HuH-7 (cell line): ENCODE results near the gene SPECC1.
"Not testable (repeated sequence)": the region's sequence is repeated elsewhere in the genome, so short reads cannot be mapped to it uniquely, and the experiment has no call there.

Source experiments
- DNase-seq: peaks from one replicate; pipeline ENCODE4 v3.0.0; 2011; ENCODE audit warnings: low spot score

The SPECC1 gene

DNA sequence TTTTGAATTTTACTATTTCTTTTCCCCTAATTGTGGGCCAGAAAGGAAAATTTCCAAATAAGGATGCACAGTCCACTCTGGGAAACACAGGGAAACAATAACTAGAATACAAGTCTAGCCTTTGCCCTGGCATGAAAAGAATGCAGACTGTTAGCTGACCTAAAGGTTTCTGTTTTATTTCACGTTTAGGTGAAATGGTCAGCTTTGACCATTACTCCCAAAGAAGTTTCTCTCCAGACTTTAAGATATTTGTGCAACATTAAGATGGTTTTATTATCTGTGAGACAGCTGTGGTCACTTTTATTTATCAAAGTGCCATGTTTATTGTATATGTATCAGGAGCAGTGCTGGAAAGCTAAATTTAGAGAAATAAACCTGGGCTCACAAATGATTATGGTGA, 163.9 kb downstream of the SPECC1 start:
- DNase-seq: no peak

DNA sequence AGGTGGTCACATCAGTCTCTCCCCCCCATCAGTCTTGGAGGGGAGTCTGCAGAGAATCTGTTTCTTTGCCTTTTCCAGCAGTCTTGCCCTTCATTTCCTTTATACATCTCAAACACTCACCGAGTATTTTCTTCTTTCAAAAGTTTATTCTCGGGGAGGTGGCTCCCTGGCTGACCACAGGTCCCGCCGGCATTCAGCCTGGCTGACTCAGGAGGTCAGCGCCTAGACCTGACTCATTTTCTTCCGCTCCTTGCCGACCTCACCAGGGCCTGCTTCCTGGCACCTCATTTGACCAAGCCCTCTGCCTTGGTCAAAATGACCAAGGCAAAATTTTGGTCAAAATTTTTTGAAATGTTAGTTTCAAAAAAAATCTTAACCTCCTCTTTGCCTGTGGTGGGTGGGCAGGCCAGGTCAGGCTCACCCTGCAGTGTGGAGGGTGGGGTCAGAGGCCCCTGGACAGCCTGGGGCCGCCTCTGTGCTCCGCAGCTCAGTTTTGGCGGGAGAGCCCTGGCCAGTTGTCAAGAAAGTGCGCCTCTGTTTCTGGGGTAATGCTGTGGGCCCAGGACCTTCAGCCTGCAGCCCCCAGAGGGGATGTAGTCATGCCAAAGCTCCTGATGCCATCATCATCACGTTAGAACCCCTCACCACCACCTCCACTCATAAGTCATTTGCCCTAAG, 165.6 kb downstream of the SPECC1 start:
- no peak for DNase-seq

DNA sequence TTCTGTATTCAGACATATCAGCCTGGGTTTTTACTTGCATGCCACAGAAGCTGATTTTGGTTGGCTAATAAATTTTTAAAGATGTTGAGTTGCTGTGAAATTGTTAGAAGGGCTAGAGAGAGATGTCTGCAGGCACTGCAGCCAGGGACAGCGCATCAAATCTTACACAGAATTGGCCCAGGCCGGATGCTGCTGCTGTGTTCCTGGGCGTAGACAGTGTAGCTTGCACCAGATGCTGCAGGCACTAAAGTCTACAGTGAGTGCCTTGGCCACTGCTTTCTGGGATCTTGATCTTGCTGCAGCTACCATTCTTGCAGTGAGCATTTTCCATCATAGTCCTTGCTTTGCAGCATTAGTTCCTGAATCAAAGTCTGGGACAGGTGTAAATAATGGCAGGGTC, 169.9 kb downstream of the SPECC1 start:
- no peak for DNase-seq

DNA sequence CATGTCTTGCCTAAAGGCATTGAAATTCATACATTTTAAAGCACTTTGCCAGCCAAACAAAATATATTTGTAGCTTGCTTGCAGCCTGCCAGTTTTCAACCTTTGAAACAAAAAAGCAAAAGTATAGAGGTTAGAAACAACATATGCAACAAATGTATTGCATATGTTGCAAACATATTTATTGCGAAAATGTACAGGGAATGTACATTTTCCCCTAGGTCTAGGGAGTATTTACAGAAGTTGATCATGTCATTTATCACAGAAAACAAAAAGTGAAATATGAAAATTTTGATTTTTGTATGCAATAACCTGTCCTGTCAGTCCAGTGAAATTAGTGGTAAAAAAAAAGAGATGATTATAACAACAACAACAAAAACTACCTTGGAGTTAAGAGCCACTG, 171.5 kb downstream of the SPECC1 start:
- DNase-seq: no peak

DNA sequence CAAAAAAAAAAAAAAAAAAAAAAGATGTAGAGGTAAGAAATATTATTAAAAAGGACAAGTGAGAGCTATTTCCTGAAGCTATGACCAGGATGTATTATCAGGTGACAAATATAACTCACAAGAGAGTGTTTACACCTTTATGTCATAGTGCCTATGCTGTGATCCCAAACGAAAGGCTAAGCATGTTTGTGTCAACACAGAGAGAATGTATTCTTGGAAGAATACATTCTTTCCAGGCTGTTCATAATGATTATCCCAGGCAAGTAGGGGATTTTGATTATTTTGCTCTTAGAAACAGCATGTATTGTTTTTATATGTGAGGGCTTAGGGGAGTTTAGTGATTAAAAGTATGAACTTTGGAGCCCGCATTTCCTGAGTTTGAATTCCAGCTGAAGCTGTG, 175.0 kb downstream of the SPECC1 start:
- DNase-seq: no peak

DNA sequence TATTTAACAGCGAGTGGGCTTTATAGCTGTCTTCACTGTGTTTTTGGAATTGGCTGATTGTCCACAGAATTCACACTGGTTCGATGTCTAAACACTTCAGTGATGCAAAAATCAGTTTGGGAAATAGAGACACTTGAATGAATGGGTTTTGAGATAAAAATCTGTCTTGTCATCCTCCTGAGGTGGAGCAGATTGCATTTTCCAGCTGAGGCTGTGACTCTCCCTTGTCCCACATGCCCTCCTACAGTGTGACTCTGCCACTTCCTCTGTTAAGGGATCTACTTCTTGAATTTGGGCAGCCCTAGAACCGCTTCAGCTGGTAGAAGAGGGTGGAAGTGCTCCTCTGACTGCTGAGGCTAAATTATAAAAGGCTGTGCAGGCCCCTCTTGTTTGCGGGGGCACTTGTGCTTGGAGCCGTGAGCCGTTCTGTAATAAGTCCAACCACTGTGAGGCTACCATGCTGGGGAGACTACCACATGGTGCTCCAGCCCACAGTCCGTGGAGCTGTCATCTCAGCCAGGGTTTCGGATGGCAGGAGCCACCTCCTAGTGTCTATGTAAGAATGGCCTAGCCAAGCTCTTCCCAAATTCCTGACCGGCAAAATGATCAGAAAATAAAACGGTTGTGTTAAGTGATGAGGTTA, 175.9 kb downstream of the SPECC1 start:
- DNase-seq: no peak

DNA sequence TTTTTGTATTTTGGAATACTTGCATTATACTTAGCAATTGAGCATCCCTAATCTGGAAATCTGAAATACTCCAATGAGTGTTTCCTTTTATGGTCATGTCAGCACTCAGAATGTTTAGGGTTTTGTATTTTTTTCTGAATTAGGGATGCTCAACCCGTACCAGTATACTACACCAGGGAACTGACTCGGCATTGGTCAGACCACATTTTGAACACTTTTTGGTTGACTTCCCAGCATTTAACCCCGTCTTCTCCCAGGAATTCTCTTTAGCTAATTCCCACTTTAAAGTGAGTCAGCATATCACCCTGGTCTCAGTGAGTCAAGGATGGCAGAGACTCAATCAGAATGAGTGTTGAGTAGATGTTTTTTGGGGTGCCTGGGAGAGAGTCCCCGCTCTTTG, 177.9 kb downstream of the SPECC1 start:
- DNase-seq: no peak

DNA sequence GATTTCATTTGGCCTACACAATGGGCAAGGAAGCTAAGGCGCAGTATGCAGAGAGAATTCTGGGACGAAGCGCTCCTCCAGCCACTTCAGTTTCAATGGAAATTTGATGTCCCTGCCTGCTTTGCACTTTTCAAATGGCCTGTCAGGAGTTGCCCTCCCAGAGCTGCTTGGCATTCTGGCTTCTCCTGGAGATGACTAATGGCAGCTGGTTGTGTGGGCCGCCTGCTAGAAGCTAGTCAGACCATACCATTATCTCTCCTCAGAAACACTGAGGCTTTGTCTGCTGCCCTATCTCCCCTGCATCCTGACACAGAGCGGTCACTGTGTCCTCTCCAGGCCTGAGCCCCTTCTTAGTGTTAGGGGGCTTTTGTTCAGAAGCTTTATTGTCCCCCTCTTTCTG, 180.1 kb downstream of the SPECC1 start:
- no peak for DNase-seq

DNA sequence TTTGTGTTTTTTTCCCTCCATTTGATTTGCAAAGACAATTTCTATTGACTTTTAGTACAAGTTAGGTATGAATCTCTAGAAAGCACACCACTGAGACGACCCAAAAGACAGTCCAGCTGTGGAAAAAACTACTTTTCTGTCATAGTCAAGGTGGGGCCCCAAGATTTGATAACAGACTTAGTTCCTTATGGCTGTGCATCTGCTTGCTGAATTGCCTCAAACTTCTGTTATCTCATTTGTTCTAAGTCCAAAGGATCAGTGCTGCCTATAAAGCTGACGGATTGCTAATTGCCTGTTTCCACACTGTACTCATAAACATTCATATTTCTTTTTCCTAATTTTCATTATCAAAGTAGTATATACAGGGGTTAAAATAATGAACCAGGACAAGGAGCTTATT, 180.8 kb downstream of the SPECC1 start:
- no peak for DNase-seq

DNA sequence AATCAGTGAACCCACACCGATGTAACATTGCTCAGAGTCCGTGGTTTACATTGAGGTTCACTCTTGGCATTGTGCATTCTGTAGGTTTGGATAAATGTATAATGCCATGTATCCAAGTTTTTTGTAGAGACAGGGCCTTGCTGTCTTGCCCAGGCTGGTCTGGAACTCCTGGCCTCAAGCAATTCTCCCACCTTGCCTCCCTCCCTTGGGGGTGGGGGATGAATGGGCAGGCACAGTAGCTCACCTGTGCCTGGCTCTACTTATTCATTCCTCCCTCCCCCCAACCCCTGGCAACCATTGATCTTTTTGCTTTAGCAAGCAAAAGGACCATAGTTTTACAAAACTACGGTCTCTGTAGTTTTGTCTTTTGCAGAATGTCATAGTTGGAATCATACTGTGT, 181.4 kb downstream of the SPECC1 start:
- no peak for DNase-seq

DNA sequence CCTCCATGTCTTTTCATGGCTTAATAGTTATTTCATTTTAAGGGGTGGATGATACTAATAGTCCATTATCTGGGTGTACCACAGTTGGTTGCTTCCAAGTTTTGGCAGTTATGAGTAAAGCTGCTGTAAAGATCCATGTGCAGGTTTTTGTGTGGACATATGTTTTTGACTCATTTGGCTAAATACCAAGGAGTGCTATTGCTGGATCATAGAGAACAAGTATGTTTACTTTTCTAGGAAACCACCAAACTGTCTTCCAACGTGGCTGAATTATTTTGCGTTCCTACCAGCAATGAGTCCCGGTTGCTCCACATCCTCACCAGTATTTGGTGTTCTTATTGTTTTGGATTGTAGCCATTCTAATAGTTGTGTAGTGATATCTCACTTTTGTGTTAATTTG, 181.9 kb downstream of the SPECC1 start:
- DNase-seq: no peak

DNA sequence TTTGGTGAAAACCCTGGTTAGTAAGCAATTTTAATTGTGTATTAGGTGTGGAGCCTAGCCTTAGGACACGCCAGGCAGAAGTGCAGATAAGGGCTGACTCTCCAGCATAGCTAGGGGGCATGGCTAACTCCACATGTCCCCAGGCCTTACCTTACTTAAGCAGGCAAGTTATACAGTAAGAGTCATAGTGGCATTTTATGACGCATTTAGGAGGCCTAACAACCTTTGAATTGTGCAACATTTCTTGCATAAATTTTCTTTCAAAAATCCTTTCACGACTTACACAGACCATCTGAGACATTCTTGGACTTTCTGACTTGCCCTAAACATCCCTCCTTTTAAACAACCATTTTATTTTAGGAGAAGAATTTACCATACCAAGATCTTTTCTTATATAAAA, 187.1 kb downstream of the SPECC1 start:
- not testable (repeated sequence) for DNase-seq

DNA sequence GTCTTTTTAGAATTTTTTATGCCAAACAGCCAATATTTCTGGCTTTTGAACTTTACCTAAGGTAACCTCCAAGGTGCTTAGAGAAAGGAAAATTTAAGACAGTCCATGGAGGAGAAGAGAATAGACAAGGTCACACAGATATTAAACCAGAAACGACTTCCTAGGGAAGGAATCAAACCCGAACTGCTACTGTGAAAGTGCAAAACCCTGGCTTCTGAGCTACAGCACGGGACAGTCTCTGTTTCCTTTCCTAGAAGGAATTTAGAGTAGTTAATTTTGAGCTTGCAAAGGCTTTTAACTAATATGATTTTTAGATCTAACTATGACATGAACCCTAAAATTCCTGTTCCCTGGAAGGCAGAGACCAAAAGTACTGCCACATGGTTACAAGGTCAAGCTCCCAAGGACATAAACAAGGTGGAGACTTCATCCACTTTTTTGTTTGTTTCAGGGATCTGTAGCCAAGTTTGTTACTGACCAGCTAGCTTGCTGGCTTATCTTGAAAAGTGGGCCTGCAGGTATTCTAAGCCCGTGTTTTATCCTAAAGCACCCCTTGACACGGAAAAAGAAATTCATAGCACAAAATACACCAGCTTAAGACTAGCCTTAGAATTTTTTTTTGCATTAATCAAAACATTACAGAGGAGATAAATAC, 188.2 kb downstream of the SPECC1 start:
- no peak for DNase-seq

DNA sequence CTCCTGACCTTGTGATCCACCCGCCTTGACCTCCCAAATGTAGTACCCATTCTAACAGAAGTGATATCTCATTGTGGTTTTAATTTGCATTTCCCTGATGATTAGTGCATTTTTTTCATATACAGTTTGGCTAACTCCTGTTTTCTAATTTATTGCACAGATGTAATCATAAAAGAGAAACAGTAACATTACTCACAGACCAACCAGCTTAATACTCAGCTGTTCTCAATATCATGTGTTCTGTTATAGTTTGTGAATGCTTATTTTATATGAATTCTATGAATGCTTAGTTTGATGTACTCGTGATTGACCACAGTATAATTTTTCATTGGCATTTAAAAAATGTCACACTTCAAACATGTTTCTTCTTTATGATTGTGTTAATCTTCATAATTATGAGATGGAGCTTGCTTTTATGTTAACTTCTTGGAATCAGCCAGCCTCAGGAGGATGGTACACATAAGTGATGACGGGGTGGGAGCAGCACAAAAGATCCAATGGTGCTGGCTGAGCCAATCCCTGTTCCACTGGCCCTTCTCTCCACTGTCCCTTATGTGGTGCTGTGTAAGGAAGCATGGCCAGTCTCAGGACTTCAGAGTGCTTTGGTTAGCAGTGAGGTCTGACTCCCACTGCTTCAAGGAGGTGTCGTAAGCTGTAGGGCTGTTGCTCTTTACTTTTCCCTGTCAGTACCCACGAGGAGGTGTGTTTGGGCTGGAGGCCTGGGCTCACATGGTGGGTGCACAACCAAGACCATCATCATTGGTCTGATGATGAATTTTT, 191.0 kb downstream of the SPECC1 start:
- no peak for DNase-seq

DNA sequence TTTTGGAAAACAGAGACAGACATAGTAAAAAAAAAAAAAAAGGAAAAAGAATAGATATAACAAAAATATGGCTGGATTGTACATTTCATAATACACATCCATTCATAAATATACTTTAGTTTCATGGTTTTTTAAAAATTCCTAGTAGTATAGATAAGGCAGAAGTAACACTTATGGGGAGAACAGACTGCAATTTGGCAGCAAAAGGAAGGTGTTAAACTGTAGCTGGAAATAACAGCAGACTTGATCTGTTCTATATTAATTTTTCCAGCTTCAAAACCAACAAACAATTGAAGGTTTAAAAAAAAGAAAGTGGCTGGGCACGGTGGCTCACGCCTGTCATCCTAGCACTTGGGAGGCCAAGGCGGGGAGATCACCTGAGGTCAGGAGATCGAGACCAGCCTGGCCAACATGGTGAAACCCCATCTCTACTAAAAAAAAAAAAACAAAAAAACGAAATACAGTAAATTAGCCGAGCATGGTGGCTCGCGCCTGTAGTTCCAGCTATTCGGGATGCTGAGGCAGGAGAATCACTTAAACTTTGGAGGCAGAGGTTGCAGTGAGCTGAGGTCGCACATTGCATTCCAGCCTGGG, 191.8 kb downstream of the SPECC1 start:
- DNase-seq: no peak

DNA sequence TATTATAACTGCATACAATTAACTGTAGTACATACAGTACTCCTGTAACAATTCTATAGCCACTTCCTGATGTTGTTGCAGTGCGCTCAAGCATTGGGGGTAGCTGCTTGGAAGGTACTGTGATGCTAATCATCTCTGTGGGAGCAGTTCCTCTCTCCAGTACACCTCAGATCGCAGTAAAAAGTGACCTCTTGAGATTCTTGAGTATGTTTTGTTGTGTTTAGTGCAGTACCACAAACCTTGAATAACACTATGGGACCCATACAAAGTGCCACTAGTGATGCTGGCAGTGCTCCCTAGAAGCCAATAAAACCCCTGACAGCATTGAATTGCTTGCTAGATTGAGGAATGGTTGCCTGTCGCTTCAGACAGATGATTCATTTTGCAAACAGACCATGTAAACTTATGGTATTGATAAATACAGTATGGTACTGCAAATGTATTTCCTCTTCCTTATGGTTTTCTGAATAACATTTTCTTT, 193.0 kb downstream of the SPECC1 start:
- DNase-seq: no peak

DNA sequence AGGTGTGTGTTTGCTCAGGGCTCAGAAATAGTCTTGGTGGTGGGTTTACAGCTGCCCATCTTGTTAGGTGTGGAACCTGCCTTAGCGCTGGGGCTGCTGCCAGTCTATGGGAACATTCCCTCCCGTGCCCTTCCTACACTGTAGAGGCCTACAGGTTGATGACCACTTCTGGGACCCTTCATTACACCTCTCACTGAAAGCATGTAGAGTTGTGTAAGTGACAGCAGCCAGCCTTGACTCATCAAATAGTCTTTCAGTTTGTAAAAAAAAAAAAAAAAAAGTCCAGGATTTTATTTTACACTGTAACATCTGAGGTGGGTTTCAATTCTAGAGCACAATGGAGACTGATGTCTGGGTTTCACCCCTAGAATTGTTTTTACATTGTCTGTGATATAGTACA, 193.9 kb downstream of the SPECC1 start:
- no peak for DNase-seq

DNA sequence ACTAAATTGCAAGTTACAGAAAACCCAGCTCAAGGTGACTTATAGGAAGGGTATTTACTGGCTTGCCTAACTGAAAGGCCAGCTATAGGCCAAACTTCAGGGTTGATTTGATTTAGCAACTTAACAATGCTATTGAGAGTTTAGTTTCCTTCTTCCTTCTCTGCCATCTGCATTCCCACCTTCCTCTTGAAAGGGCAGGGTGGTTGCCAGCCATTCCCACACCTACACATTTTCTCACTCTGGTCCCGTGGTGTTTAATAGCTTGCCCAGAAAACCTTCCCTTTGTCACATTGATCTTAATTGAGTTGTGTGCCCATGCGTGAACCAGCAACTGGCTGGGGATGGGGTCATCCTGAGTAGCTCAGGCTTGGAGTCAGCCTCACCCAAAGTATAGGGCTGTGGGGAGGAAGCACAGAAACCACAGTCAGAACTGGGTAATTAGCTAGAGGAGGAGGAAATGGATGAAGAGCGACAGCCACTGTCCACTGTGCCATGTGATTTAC, 194.7 kb downstream of the SPECC1 start:
- no peak for DNase-seq

DNA sequence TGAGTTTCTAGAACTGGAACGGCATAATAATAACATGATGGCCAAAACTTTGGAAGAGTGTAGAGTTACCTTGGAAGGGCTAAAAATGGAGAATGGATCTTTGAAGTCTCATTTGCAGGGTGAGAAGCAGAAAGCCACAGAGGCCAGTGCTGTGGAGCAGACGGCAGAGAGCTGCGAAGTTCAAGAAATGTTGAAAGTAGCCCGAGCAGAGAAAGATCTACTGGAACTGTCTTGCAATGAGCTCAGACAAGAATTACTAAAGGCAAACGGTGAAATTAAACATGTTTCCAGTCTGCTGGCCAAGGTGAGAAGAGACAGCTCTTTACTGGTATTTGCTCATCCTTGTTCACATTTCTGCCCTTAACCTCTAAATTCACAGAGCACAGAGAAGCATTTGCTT, 196.4 kb downstream of the SPECC1 start:
- no peak for DNase-seq

DNA sequence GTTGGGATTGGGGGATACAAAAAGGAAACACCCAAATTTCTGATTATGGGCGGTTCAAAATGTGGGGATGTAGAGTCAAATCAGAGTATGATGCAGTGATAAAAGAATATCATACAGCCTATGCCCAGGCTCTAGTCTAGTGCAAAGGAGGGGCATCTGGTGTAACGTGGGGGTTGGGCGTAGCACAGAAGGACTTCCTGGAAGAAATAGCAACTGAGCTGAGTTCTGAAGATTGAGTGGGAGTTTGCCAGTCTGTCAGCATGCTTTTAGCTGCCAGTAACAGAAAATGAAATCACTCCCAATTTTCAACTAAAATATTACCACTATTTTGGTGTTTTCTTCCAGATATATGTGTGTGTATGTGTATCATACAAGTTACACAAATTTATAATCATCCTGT, 196.9 kb downstream of the SPECC1 start:
- DNase-seq: no peak

DNA sequence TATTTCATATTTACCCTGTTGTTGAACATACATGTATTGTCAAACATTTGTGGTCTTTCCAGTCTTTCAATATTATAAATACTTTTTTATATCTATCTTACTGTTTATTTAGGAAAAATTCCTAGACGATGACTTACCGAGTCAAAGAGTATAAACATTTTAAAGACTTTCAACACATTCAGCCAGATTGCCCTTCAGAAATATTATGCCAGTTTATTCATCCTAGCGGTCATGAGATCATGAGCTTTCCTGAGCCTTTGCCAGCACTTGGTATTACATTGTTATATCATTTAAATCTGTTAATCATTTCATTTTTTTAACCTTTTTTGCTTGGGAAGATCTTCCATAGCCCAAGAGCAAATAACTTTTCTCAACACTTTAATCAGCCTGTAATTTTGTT, 197.4 kb downstream of the SPECC1 start:
- no peak for DNase-seq
